ENCODE measurements around the gene KBTBD4. TPM values are rescaled to one million over a fixed set of nuclear protein-coding genes. Genes with fewer than 3 reads are reported as not detected.
"Not testable (repeated sequence)": the region's sequence is repeated elsewhere in the genome, so short reads cannot be mapped to it uniquely, and the experiment has no call there.

KBTBD4 gene
- total RNA-seq, 4 donors from 2014 or later, result 18.4 to 32.2 (median 21.2) TPM

DNA sequence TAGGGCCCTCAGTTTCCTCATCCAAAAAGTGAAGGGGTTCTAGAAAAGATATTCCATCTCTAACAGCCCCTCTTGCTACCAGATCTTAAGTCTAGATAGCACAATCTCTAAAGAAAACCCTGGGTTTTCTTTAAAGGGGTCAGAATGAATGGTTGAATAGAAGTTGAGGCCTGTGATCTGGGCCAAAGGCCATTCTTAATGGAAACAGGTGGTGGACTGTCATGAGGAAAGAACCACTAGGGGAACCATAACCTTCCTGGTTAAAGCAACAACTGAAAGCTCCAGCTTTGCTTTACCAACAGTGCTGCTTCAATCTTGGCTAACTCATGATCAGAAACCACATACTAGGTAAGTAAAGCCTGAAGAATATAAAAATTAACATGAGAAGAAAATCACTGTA is 27.7 kb downstream of the KBTBD4 start:
- Histone ChIP-seq H3K27me3 (no peaks in the 10 kb centered on the region), H3K4me1 (peaks cover 51% of the 10 kb centered on the region), H3K27ac (no peak overlapping the region), H3K36me3 (no peaks in the 10 kb centered on the region), H3K4me3 (peak overlapping the region; percentile 93), H3K9me3 (no peaks in the 10 kb centered on the region)
- DNase-seq (ENCODE audit: low spot score in 2 of 2), result no peak
- TF ChIP-seq, protein P1, sequence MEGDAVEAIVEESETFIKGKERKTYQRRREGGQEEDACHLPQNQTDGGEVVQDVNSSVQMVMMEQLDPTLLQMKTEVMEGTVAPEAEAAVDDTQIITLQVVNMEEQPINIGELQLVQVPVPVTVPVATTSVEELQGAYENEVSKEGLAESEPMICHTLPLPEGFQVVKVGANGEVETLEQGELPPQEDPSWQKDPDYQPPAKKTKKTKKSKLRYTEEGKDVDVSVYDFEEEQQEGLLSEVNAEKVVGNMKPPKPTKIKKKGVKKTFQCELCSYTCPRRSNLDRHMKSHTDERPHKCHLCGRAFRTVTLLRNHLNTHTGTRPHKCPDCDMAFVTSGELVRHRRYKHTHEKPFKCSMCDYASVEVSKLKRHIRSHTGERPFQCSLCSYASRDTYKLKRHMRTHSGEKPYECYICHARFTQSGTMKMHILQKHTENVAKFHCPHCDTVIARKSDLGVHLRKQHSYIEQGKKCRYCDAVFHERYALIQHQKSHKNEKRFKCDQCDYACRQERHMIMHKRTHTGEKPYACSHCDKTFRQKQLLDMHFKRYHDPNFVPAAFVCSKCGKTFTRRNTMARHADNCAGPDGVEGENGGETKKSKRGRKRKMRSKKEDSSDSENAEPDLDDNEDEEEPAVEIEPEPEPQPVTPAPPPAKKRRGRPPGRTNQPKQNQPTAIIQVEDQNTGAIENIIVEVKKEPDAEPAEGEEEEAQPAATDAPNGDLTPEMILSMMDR (IDR thresholded peaks at IDR 0.05), result peak in 1 of 2 donors; percentile 6
- TF ChIP-seq POLR2AphosphoS5 (IDR thresholded peaks at IDR 0.05), result no peak

DNA sequence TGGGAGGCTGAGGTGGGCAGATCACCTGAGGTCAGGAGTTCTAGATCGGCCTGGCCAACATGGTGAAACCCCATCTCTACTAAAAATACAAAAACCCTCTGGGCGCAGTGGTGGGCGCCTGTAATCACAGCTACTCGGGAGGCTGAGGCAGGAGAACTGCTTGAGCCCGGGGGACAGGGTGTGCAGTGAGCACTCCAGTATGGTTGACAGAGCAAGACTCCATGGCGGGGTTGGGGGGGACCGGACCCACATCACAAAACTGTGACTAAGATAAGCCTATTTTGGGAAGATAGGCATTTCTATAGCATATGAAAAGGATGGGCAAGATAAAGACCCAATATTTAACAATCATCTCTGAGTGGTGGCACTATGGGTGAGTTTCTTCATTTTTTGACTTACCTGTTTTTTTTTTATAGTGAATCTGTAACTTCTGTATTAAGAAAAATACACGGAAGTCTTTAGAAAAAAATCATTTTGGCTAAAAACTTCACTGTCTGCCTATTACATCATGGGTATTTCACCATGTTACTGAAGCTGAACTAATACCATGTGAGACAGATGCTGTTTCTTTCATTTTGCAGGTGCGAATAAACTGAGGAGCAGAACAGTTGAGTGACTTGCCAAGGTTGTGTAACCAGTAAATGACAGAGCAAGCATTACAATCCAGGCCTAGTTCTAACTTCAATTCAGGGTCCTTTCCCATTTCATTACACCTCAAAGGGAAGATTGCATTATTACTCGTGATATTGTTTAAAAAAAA is 28.3 kb downstream of the KBTBD4 start:
- Histone ChIP-seq H3K27ac (no peak overlapping the region), H3K27me3 (no peaks in the 10 kb centered on the region), H3K9me3 (no peaks in the 10 kb centered on the region), H3K4me3 (no peak overlapping the region), H3K36me3 (no peaks in the 10 kb centered on the region), H3K4me1 (peaks cover 51% of the 10 kb centered on the region)
- 81% methylated on average over 10 of the region's 10 CpGs for WGBS
- TF ChIP-seq, protein P1 (IDR thresholded peaks at IDR 0.05), result no peak
- TF ChIP-seq POLR2AphosphoS5 (IDR thresholded peaks at IDR 0.05) (no peak), POLR2A (IDR thresholded peaks at IDR 0.05) (no peak), EP300 (IDR thresholded peaks at IDR 0.05) (no peak)
- peak in 1 of 2 donors; percentile 70 for DNase-seq (ENCODE audit: low spot score in 2 of 2)

DNA sequence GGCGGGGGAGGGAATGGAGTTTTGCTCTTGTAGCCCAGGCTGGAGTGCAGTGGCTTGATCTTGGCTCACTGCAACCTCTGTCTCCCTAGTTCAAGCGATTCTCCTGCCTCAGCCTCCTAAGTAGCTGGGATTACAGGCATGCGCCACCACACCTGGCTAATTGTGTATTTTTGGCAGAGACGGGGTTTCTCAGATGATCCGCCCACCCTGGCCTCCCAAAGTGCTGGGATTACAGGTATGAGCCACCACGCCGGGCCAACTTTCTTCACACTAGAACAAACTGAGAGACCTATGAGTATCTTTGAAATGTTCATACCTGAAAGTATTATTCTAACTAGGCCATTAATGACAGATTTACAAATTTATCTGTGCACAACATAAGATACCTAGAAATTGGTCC is 32.5 kb downstream of the KBTBD4 start:
- H3K4me1 ChIP-seq, result peaks cover 38% of the 10 kb centered on the region
- H3K4me3 ChIP-seq; H3K9me3 ChIP-seq; H3K36me3 ChIP-seq; DNase-seq (ENCODE audit: low spot score in 2 of 2); H3K27me3 ChIP-seq; H3K27ac ChIP-seq: not testable (repeated sequence)
- WGBS, result 95% methylated on average over 7 of the region's 7 CpGs

DNA sequence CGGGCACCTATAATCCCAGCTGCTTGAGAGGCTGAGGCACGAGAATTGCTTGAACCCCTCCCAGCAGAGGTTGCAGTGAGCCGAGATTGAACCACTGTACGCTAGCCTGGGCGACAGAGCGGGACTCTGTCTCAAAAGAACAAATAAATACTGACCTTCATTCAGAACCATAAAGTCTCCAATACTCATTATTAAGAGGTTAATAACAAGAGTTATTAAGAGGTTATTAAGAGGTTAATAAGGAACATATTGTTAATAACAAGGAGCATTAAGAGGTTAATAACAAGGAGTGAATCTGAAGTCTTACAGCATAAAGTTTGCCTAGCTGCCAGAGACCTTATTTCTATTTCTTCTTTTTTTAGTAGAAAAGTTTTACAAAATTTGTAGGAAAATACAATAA is 33.5 kb downstream of the KBTBD4 start:
- no peak for DNase-seq (ENCODE audit: low spot score in 2 of 2)
- WGBS, result 97% methylated on average over 6 of the region's 6 CpGs
- H3K27ac ChIP-seq, result no peak overlapping the region
- H3K4me1 ChIP-seq, result peaks cover 35% of the 10 kb centered on the region
- H3K36me3 ChIP-seq, result no peaks in the 10 kb centered on the region
- H3K27me3 ChIP-seq, result no peaks in the 10 kb centered on the region
- no peaks in the 10 kb centered on the region for H3K9me3 ChIP-seq
- TF ChIP-seq, protein P1 (IDR thresholded peaks at IDR 0.05), result no peak
- no peak for TF ChIP-seq POLR2AphosphoS5 (IDR thresholded peaks at IDR 0.05)
- no peak overlapping the region for H3K4me3 ChIP-seq

DNA sequence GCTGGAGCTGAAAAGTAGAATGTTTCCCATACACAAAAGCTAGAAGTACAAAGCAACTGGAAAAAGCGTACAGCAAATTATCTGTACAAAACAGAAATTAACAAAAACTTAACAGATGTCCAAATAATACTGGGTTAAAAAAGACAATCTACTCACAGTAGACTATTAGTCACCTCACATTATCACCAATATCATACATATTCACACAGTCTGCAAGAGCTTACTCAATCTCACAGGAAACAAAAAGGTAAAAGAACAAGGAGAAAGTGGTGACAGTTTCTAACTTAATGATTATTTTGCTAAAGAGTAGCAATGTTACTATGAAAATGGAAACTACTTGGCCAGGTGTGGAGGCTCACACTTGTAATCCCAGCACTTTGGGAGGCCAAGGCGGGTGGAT is 37.7 kb downstream of the KBTBD4 start:
- H3K4me1 ChIP-seq, result peaks cover 41% of the 10 kb centered on the region
- WGBS, result 98% methylated on average over 2 of the region's 2 CpGs

More for the DNA sequence above, 37.7 kb downstream of the KBTBD4 start:
- Histone ChIP-seq H3K9me3 (no peaks in the 10 kb centered on the region), H3K36me3 (no peaks in the 10 kb centered on the region), H3K27ac (no peak overlapping the region), H3K27me3 (no peaks in the 10 kb centered on the region), H3K4me3 (no peak overlapping the region)
- no peak for TF ChIP-seq POLR2A (IDR thresholded peaks at IDR 0.05)
- no peak for TF ChIP-seq EP300 (IDR thresholded peaks at IDR 0.05)
- TF ChIP-seq POLR2AphosphoS5 (IDR thresholded peaks at IDR 0.05), result no peak
- TF ChIP-seq, protein P1 (IDR thresholded peaks at IDR 0.05), result no peak
- DNase-seq (ENCODE audit: low spot score in 2 of 2), result no peak

Data from suprapubic skin (tissue), 4 donors.